Measurements from ENCODE around the gene SNED1.

Gene SNED1

GRCh38 chr2:241080405-241081189 is 82.2 kb downstream of the SNED1 start:
- TF ChIP-seq CTCF (IDR thresholded peaks at IDR 0.05; ENCODE audit: low read depth, low read length, poor library complexity, severe bottlenecking): no peak
- TF ChIP-seq EZH2phosphoT487 (IDR thresholded peaks at IDR 0.05; ENCODE audit: borderline replicate concordance, low read length): no peak
- Histone ChIP-seq H4K20me1 (ENCODE audit: control insufficient read depth, insufficient read depth, low read depth, low read length) (no peaks in the 10 kb centered on the region), H3K4me3 (ENCODE audit: low read length) (no peak overlapping the region), H3K9me2 (replicated peaks; ENCODE audit: control insufficient read depth, low read length) (no peaks in the 10 kb centered on the region), H3F3A (ENCODE audit: control insufficient read depth, insufficient read depth) (peaks cover 9% of the 10 kb centered on the region), H3K9me3 (ENCODE audit: control insufficient read depth, insufficient read depth, low read length) (no peaks in the 10 kb centered on the region), H3K79me2 (ENCODE audit: control insufficient read depth, low read length) (no peaks in the 10 kb centered on the region), H3K4me1 (ENCODE audit: control insufficient read depth, low read length) (peaks cover 7% of the 10 kb centered on the region), H3K36me3 (ENCODE audit: control insufficient read depth, low read length) (no peaks in the 10 kb centered on the region; the same call in 1 of the 2 replicates), H3K27ac (ENCODE audit: low read depth, low read length) (no peak overlapping the region), H3K4me2 (ENCODE audit: low read length) (no peak overlapping the region), H3K27me3 (ENCODE audit: control insufficient read depth, low read length) (no peaks in the 10 kb centered on the region)

GRCh38 chr2:241081190-241081642 is 82.8 kb downstream of the SNED1 start:
- H3K79me2 ChIP-seq (ENCODE audit: control insufficient read depth, low read length): no peaks in the 10 kb centered on the region
- no peaks in the 10 kb centered on the region for H3K9me3 ChIP-seq (ENCODE audit: control insufficient read depth, insufficient read depth, low read length)
- no peak for TF ChIP-seq EZH2phosphoT487 (IDR thresholded peaks at IDR 0.05; ENCODE audit: borderline replicate concordance, low read length)
- TF ChIP-seq CTCF (IDR thresholded peaks at IDR 0.05; ENCODE audit: low read depth, low read length, poor library complexity, severe bottlenecking): no peak
- H4K20me1 ChIP-seq (ENCODE audit: control insufficient read depth, insufficient read depth, low read depth, low read length): no peaks in the 10 kb centered on the region
- no peak overlapping the region for H3K4me2 ChIP-seq (ENCODE audit: low read length)
- H3K36me3 ChIP-seq (ENCODE audit: control insufficient read depth, low read length): peaks cover under 1% of the 10 kb centered on the region; the same call in 1 of the 2 replicates
- peaks cover 7% of the 10 kb centered on the region for H3K4me1 ChIP-seq (ENCODE audit: control insufficient read depth, low read length)
- no peak overlapping the region for H3K4me3 ChIP-seq (ENCODE audit: low read length)
- peaks cover 9% of the 10 kb centered on the region for H3F3A ChIP-seq (ENCODE audit: control insufficient read depth, insufficient read depth)
- no peaks in the 10 kb centered on the region for H3K9me2 ChIP-seq (replicated peaks; ENCODE audit: control insufficient read depth, low read length)
- H3K27ac ChIP-seq (ENCODE audit: low read depth, low read length): no peak overlapping the region
- H3K27me3 ChIP-seq (ENCODE audit: control insufficient read depth, low read length): no peaks in the 10 kb centered on the region

GRCh38 chr2:241081643-241082340 is 83.4 kb downstream of the SNED1 start:
- Histone ChIP-seq H3K4me2 (ENCODE audit: low read length) (no peak overlapping the region), H4K20me1 (ENCODE audit: control insufficient read depth, insufficient read depth, low read depth, low read length) (no peaks in the 10 kb centered on the region), H3K4me1 (ENCODE audit: control insufficient read depth, low read length) (peaks cover 7% of the 10 kb centered on the region), H3K9me3 (ENCODE audit: control insufficient read depth, insufficient read depth, low read length) (no peaks in the 10 kb centered on the region), H3K79me2 (ENCODE audit: control insufficient read depth, low read length) (no peaks in the 10 kb centered on the region), H3K36me3 (ENCODE audit: control insufficient read depth, low read length) (peaks cover 6% of the 10 kb centered on the region), H3K27me3 (ENCODE audit: control insufficient read depth, low read length) (no peaks in the 10 kb centered on the region), H3K9me2 (replicated peaks; ENCODE audit: control insufficient read depth, low read length) (no peaks in the 10 kb centered on the region), H3K27ac (ENCODE audit: low read depth, low read length) (no peak overlapping the region), H3K4me3 (ENCODE audit: low read length) (no peak overlapping the region), H3F3A (ENCODE audit: control insufficient read depth, insufficient read depth) (peaks cover 9% of the 10 kb centered on the region)
- TF ChIP-seq CTCF (IDR thresholded peaks at IDR 0.05; ENCODE audit: low read depth, low read length, poor library complexity, severe bottlenecking) (no peak), EZH2phosphoT487 (IDR thresholded peaks at IDR 0.05; ENCODE audit: borderline replicate concordance, low read length) (no peak)

All from DOHH2 (cell line).